Measurements from ENCODE around the gene ADCY1.

ADCY1 gene

GRCh38 chr7:45679516-45679915 lies 105.3 kb downstream of the ADCY1 start:
- DNase-seq: no peak

GRCh38 chr7:45680776-45681175 lies 106.6 kb downstream of the ADCY1 start:
- no peak for DNase-seq

- DNase-seq: no peak
Observed at GRCh38 chr7:45681596-45682357, 107.6 kb downstream of the ADCY1 start.

GRCh38 chr7:45682358-45682735 lies 108.2 kb downstream of the ADCY1 start:
- DNase-seq: no peak

- DNase-seq: no peak
Observed at GRCh38 chr7:45682836-45683555, 108.8 kb downstream of the ADCY1 start.

GRCh38 chr7:45683556-45684148 lies 109.5 kb downstream of the ADCY1 start:
- DNase-seq: no peak

GRCh38 chr7:45684910-45685618 lies 110.9 kb downstream of the ADCY1 start:
- DNase-seq: no peak

GRCh38 chr7:45685619-45686240 lies 111.6 kb downstream of the ADCY1 start:
- no peak for DNase-seq

GRCh38 chr7:45686441-45687184 lies 112.4 kb downstream of the ADCY1 start:
- no peak for DNase-seq

GRCh38 chr7:45687185-45687560 lies 113.0 kb downstream of the ADCY1 start:
- no peak for DNase-seq

GRCh38 chr7:45687721-45688120 lies 113.6 kb downstream of the ADCY1 start:
- DNase-seq: no peak

GRCh38 chr7:45688382-45688781 lies 114.2 kb downstream of the ADCY1 start:
- no peak for DNase-seq

- DNase-seq: no peak
Observed at GRCh38 chr7:45689011-45689796, 115.0 kb downstream of the ADCY1 start.

GRCh38 chr7:45689797-45690761 lies 115.9 kb downstream of the ADCY1 start:
- no peak for DNase-seq

- no peak for DNase-seq
Observed at GRCh38 chr7:45690762-45691150, 116.6 kb downstream of the ADCY1 start.

GRCh38 chr7:45691155-45691656 lies 117.0 kb downstream of the ADCY1 start:
- no peak for DNase-seq

- no peak for DNase-seq
Observed at GRCh38 chr7:45692031-45692430, 117.9 kb downstream of the ADCY1 start.

GRCh38 chr7:45695249-45695995 lies 121.3 kb downstream of the ADCY1 start:
- no peak for DNase-seq

- no peak for DNase-seq
Observed at GRCh38 chr7:45696476-45696875, 122.3 kb downstream of the ADCY1 start.

Data from activated T-cell treated with anti-CD3 and anti-CD28 coated beads for 4 hours (primary cell).